Stomach smooth muscle (tissue), 2 donors: Measurements from ENCODE around the gene TES.
"Not testable (repeated sequence)": the region's sequence is repeated elsewhere in the genome, so short reads cannot be mapped to it uniquely, and the experiment has no call there.

Experiments used
- H3K27ac ChIP-seq: one replicate; pipeline ENCODE4 v1.7.0; 2013; ENCODE audit warnings: mild to moderate bottlenecking, low read length, inconsistent platforms
- H3K27me3 ChIP-seq, 2 donors: one replicate each; pipeline ENCODE4 v1.7.0; 2013; ENCODE audit warnings: low read length in 2 of 2; ENCODE audit not compliant: insufficient read depth in 2 of 2, control insufficient read depth in 1 of 2
- H3K36me3 ChIP-seq, 2 donors: one replicate each; pipeline ENCODE4 v1.7.0; 2013; ENCODE audit warnings: low read length in 2 of 2; ENCODE audit not compliant: control insufficient read depth in 2 of 2, insufficient read depth in 2 of 2
- H3K4me1 ChIP-seq: one replicate; pipeline ENCODE4 v1.7.0; 2013; ENCODE audit warnings: low read length; ENCODE audit not compliant: control insufficient read depth, insufficient read depth
- H3K4me3 ChIP-seq, 2 donors: one replicate each; pipeline ENCODE4 v1.7.0; 2013; ENCODE audit warnings: low read length in 2 of 2
- H3K9ac ChIP-seq, 2 donors: one replicate each; pipeline ENCODE4 v1.7.0; 2013; ENCODE audit warnings: low read length in 2 of 2, mild to moderate bottlenecking in 1 of 2
- H3K9me3 ChIP-seq, 2 donors: one replicate each; pipeline ENCODE4 v1.7.0; 2013; ENCODE audit warnings: low read length in 2 of 2; ENCODE audit not compliant: control insufficient read depth in 2 of 2
- donor health status: healthy.
- donor health status: Pancreatic carcinoma.

The TES gene

DNA sequence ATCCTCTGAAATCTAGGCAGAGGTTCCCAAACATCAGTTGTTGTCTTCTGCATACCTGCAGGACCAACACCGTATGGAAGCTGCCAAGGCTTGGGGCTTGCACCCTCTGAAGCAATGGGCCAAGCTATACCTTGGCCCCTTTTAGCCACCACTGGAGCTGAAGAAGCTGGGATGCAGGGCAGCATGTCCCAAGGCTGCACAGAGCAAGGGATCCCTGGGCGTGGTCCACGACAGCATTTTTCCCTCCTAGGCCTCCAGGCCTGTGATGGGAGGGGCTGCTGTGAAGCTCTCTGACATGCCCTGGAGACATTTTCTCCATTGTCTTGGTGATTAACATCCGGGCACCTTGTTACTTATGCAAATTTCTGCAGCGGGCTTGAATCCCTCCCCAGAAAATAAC lies 34.5 kb downstream of the TES start:
- H3K27me3 ChIP-seq, H3K4me1 ChIP-seq, H3K36me3 ChIP-seq, H3K9me3 ChIP-seq, H3K27ac ChIP-seq, H3K4me3 ChIP-seq, H3K9ac ChIP-seq: not testable (repeated sequence)

- no peaks in the 10 kb centered on the region for H3K36me3 ChIP-seq
- no peaks in the 10 kb centered on the region for H3K4me1 ChIP-seq
- H3K4me3 ChIP-seq: no peak overlapping the region
- no peaks in the 10 kb centered on the region for H3K27me3 ChIP-seq
- no peaks in the 10 kb centered on the region for H3K9me3 ChIP-seq
- no peak overlapping the region for H3K27ac ChIP-seq
- no peak overlapping the region for H3K9ac ChIP-seq
Observed at GRCh38 chr7:116246357-116246756, 36.0 kb downstream of the TES start.

- Histone ChIP-seq H3K36me3 (peaks cover 0 to 4% of the 10 kb centered on the region in 2 donors), H3K4me1 (no peaks in the 10 kb centered on the region), H3K9me3 (no peaks in the 10 kb centered on the region), H3K27ac (no peak overlapping the region), H3K27me3 (no peaks in the 10 kb centered on the region), H3K4me3 (no peak overlapping the region), H3K9ac (no peak overlapping the region)
Observed at GRCh38 chr7:116249969-116250553, 39.7 kb downstream of the TES start.

DNA sequence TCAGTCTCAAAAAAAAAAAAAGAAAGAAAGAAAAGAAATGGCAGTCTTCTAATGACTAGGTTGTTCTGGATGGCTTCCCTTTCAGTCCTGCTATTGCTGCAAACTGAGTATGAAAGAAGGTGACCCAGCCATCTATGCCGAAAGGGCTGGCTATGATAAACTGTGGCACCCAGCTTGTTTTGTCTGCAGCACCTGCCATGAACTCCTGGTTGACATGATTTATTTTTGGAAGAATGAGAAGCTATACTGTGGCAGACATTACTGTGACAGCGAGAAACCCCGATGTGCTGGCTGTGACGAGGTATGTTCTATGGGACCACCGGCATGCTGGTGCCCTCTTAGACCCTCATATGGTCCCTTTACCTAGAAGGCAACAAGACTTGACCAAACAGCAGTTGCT lies 41.3 kb downstream of the TES start:
- Histone ChIP-seq H3K9me3 (no peaks in the 10 kb centered on the region), H3K9ac (no peak overlapping the region), H3K36me3 (peaks cover 0 to 4% of the 10 kb centered on the region in 2 donors), H3K4me3 (no peak overlapping the region), H3K4me1 (no peaks in the 10 kb centered on the region), H3K27ac (no peak overlapping the region), H3K27me3 (no peaks in the 10 kb centered on the region)

- Histone ChIP-seq H3K4me3 (no peak overlapping the region), H3K9ac (no peak overlapping the region), H3K9me3 (no peaks in the 10 kb centered on the region), H3K27ac (no peak overlapping the region), H3K36me3 (peaks cover 0 to 4% of the 10 kb centered on the region in 2 donors), H3K4me1 (no peaks in the 10 kb centered on the region), H3K27me3 (no peaks in the 10 kb centered on the region)
Observed at GRCh38 chr7:116252249-116252648, 41.9 kb downstream of the TES start.

DNA sequence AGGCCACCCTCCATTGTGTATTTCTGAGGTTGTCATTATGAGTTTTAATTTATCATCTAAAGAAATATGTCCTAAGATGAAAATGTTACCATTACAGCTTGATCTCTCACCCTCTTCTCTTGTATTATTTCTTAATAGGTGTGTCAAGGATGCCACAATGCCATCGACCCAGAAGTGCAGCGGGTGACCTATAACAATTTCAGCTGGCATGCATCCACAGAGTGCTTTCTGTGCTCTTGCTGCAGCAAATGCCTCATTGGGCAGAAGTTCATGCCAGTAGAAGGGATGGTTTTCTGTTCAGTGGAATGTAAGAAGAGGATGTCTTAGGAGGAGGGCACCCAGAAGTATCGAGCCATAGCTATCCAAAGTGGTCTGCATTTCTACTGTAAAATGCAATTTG lies 46.8 kb downstream of the TES start:
- Histone ChIP-seq H3K27me3 (no peaks in the 10 kb centered on the region), H3K4me3 (no peak overlapping the region), H3K9ac (no peak overlapping the region), H3K4me1 (peaks cover 4% of the 10 kb centered on the region), H3K27ac (no peak overlapping the region), H3K36me3 (peaks cover 0 to 2% of the 10 kb centered on the region in 2 donors), H3K9me3 (no peaks in the 10 kb centered on the region)

GRCh38 chr7:116258734-116259133 lies 48.4 kb downstream of the TES start:
- H3K9me3 ChIP-seq: no peaks in the 10 kb centered on the region
- H3K4me1 ChIP-seq: peaks cover 4% of the 10 kb centered on the region
- H3K36me3 ChIP-seq: no peaks in the 10 kb centered on the region
- no peaks in the 10 kb centered on the region for H3K27me3 ChIP-seq
- no peak overlapping the region for H3K4me3 ChIP-seq
- H3K9ac ChIP-seq: no peak overlapping the region
- H3K27ac ChIP-seq: peak overlapping the region; percentile 7

DNA sequence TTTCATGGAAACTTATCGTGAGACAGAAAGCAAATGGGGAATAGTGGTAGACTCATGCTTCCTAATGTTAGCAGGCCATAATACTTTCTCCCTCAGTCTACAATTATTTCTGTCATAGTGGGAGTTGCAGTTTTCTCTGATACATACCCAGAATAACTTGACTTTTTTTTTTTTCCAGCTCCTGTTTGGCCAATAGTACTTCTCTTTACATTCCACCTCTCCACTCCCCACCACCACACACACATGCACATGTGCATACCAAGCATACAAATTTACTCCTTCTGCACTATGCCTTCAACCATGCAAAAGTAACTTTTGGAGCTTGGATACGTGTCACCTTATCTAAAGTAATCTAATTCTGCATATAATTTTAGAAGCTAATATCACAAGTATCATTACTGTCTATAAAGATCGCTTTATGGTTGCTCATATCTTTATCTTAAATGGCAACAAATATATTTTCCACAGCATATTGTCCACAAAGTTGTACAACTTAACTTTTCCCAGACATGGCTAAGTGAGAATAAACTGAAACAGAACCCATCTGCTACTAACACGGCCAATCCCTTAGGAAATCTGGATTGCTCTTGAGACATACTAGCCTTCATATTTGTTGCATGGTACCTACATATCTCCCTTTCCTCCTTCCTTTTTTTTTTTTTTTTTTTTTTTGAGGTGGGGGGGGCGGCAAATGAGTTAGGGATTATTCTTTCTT lies 49.0 kb downstream of the TES start:
- Histone ChIP-seq H3K36me3 (no peaks in the 10 kb centered on the region), H3K9ac (no peak overlapping the region), H3K4me1 (peaks cover 4% of the 10 kb centered on the region), H3K4me3 (no peak overlapping the region), H3K9me3 (no peaks in the 10 kb centered on the region), H3K27me3 (no peaks in the 10 kb centered on the region), H3K27ac (peak overlapping the region; percentile 7)

GRCh38 chr7:116259871-116260440 lies 49.6 kb downstream of the TES start:
- Histone ChIP-seq H3K36me3 (no peaks in the 10 kb centered on the region), H3K27ac (no peak overlapping the region), H3K27me3 (no peaks in the 10 kb centered on the region), H3K9me3 (no peaks in the 10 kb centered on the region), H3K9ac (no peak overlapping the region), H3K4me1 (peaks cover 4% of the 10 kb centered on the region), H3K4me3 (no peak overlapping the region)

DNA sequence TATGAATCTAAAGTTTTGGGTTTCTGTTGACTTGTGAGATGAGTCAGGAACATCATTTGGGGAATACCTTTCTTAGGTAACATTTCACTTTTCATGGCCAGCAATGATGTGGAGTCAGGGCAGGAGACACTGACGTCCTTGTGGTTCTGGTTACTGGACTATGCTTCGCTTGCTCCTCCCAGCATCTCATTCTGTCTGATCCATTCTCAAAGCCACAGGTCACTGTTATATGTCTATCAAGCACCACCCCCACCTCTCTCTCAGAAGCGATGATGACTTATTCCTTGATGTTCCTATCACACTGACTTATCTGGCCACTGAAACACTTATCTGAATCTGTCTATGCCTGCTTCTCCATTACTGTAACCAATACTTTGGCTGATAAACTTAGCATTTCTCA lies 51.6 kb downstream of the TES start:
- Histone ChIP-seq H3K4me3 (no peak overlapping the region), H3K9me3 (no peaks in the 10 kb centered on the region), H3K36me3 (no peaks in the 10 kb centered on the region), H3K9ac (no peak overlapping the region), H3K27ac (no peak overlapping the region), H3K27me3 (no peaks in the 10 kb centered on the region), H3K4me1 (peaks cover 4% of the 10 kb centered on the region)

- H3K27ac ChIP-seq: no peak overlapping the region
- peaks cover 20% of the 10 kb centered on the region for H3K4me1 ChIP-seq
- no peak overlapping the region for H3K4me3 ChIP-seq
- H3K9me3 ChIP-seq: no peaks in the 10 kb centered on the region
- no peaks in the 10 kb centered on the region for H3K27me3 ChIP-seq
- H3K9ac ChIP-seq: no peak overlapping the region
- H3K36me3 ChIP-seq: no peaks in the 10 kb centered on the region
Observed at GRCh38 chr7:116265881-116266280, 55.5 kb downstream of the TES start.
